Panc1 (cell line): Measurements from ENCODE around the gene PRRT1. TPM values are rescaled to one million over a fixed set of nuclear protein-coding genes. Genes with fewer than 3 reads are reported as not detected.
A peak's percentile ranks its signal among the peaks of the same experiment; 100 is the strongest.

ENCODE experiments used
- ATAC-seq: fragments of 200-7000 bp; cut with Tn5 transposase; 2 replicates; pipeline ENCODE4 v1.9.1; 2020; ENCODE audit warnings: mild to moderate bottlenecking, moderate library complexity
- BruUV-seq: library from RNA; stranded (reverse); fragments of 400-500 nt; replicated peaks from 2 replicates; lab custom pipeline; 2021; lab: Mats Ljungman, UMichigan
- CTCF ChIA-PET: fragments of 300-600 bp; sonication (Branson Sonifier 250); formaldehyde crosslinking; loops from one replicate; lab custom pipeline; 2022; ENCODE audit warnings: antibody characterized with exemption; lab: Charles Lee
- POLR2A ChIA-PET: fragments of 300-600 bp; sonication (Branson Sonifier 250); formaldehyde crosslinking; loops from one replicate; lab custom pipeline; 2022; ENCODE audit warnings: antibody characterized with exemption; lab: Charles Lee
- DNase-seq: peaks from one replicate; pipeline ENCODE4 v3.0.0-alpha.2; 2010; ENCODE audit warnings: low read depth, low spot score
- H3K27ac ChIP-seq: 2 replicates; pipeline ENCODE4 v1.5.1; 2011; ENCODE audit warnings: mild to moderate bottlenecking, low read length, inconsistent platforms
- H3K27me3 ChIP-seq: fragments of 200-500 bp; sonication (Bioruptor generic); 2 replicates; pipeline ENCODE4 v1.6.0; 2014; ENCODE audit warnings: low read length, inconsistent platforms; ENCODE audit not compliant: control insufficient read depth, insufficient read depth
- H3K36me3 ChIP-seq: fragments of 200-500 bp; sonication (Bioruptor generic); 2 replicates; pipeline ENCODE4 v1.5.1; 2014; ENCODE audit warnings: inconsistent platforms, mild to moderate bottlenecking, low read length, moderate library complexity; ENCODE audit not compliant: control insufficient read depth, insufficient read depth
- H3K4me1 ChIP-seq: 2 replicates; pipeline ENCODE4 v1.5.1; 2011; ENCODE audit warnings: inconsistent platforms, mild to moderate bottlenecking, low read length, moderate library complexity; ENCODE audit not compliant: control insufficient read depth, insufficient read depth
- H3K4me3 ChIP-seq, 2 experiments: 2 replicates each; pipeline ENCODE4 v1.5.1; 2011 to 2012; ENCODE audit warnings: low read depth in 2 of 2, low read length in 2 of 2, mild to moderate bottlenecking in 2 of 2, inconsistent platforms in 1 of 2, moderate library complexity in 1 of 2
- H3K9me3 ChIP-seq: fragments of 200-500 bp; sonication (Bioruptor generic); 2 replicates; pipeline ENCODE4 v1.5.1; 2014; ENCODE audit warnings: low read depth, mild to moderate bottlenecking, inconsistent platforms, low read length, moderate library complexity; ENCODE audit not compliant: control insufficient read depth, insufficient read depth
- POLR2AphosphoS5 ChIP-seq: IDR thresholded peaks from 2 replicates; pipeline ENCODE4 v1.6.1; 2012; ENCODE audit warnings: mild to moderate bottlenecking, low read depth, low read length, moderate library complexity
- REST ChIP-seq, 2 experiments: IDR thresholded peaks; 2 replicates each; pipeline ENCODE4 v1.6.1; 2011 to 2012; ENCODE audit warnings: low read depth in 2 of 2, control low read depth in 1 of 2, low read length in 1 of 2, mild to moderate bottlenecking in 1 of 2, moderate library complexity in 1 of 2; ENCODE audit not compliant: insufficient read depth in 1 of 2
- SIN3A ChIP-seq: IDR thresholded peaks from 2 replicates; pipeline ENCODE4 v1.6.1; 2012; ENCODE audit warnings: low read depth, mild to moderate bottlenecking, low read length, moderate library complexity, borderline replicate concordance; ENCODE audit not compliant: insufficient read depth
- TCF7L2 ChIP-seq: IDR thresholded peaks from 2 replicates; pipeline ENCODE4 v1.6.1; 2011; ENCODE audit warnings: mild to moderate bottlenecking, low read depth, low read length, inconsistent platforms
- in situ Hi-C: cut with HindIII; loops from 2 replicates; pipeline ENCODE4 v1.10.0; 2016; ENCODE audit warnings: low sequenced_read_pairs, low pct_unique_long_range_greater_than_20kb
- intact Hi-C: fragments of 100-400 bp; cut with micrococcal nuclease; formaldehyde crosslinking; loops from one replicate; pipeline ENCODE4 v1.10.0; 2022; ENCODE audit not compliant: unreplicated experiment
- total RNA-seq: library from RNA; stranded (reverse); gene quantifications from one replicate; pipeline ENCODE4 v1.2.1, GENCODE V29; 2021; ENCODE audit not compliant: unreplicated experiment
- TF ChIP-seq, protein P1 (sequence below): fragments of 450-650 bp; IDR thresholded peaks from 2 replicates; pipeline ENCODE4 v1.5.1; 2017; ENCODE audit warnings: mild to moderate bottlenecking

Gene PRRT1
- total RNA-seq, 1 experiment from 2014 or later = 1.3 TPM

- H3K36me3 ChIP-seq = no peaks in the 10 kb centered on the region
- BruUV-seq = no TSS peak
- in situ Hi-C loops = no loop called here
Observed at GRCh38 chr6:32107406-32107805, 44.3 kb downstream of the PRRT1 start.

GRCh38 chr6:32105433-32105832, 46.3 kb downstream of the PRRT1 start:
- Histone ChIP-seq H3K4me1 (peaks cover 4% of the 10 kb centered on the region; the same call in 1 of the 2 replicates), H3K9me3 (no peaks in the 10 kb centered on the region), H3K27me3 (peaks cover 6% of the 10 kb centered on the region; the same call in 1 of the 2 replicates), H3K4me3 (no peak overlapping the region), H3K27ac (no peak overlapping the region), H3K36me3 (no peaks in the 10 kb centered on the region)
- CTCF ChIA-PET = no interaction called here
- BruUV-seq = no TSS peak
- DNase-seq = no peak
- intact Hi-C loops = no loop called here
- in situ Hi-C loops = no loop called here
- TF ChIP-seq REST (IDR thresholded peaks at IDR 0.05; ENCODE audit: insufficient read depth in 1 of 2, low read depth in 2 of 2, low read length in 1 of 2) (peak; percentile 93 to 95), SIN3A (no peak)
- POLR2A ChIA-PET = no interaction called here
- no peak for ATAC-seq

More at GRCh38 chr6:32107406-32107805, 44.3 kb downstream of the PRRT1 start:
- H3K4me1 ChIP-seq = peaks cover 4% of the 10 kb centered on the region; the same call in 1 of the 2 replicates
- no peaks in the 10 kb centered on the region for H3K9me3 ChIP-seq
- no peak overlapping the region for H3K27ac ChIP-seq
- intact Hi-C loops = no loop called here
- no peak overlapping the region for H3K4me3 ChIP-seq
- H3K27me3 ChIP-seq = peaks cover 6% of the 10 kb centered on the region; the same call in 1 of the 2 replicates
- CTCF ChIA-PET = no interaction called here
- no peak for DNase-seq
- POLR2A ChIA-PET = no interaction called here
- TF ChIP-seq, protein P1, sequence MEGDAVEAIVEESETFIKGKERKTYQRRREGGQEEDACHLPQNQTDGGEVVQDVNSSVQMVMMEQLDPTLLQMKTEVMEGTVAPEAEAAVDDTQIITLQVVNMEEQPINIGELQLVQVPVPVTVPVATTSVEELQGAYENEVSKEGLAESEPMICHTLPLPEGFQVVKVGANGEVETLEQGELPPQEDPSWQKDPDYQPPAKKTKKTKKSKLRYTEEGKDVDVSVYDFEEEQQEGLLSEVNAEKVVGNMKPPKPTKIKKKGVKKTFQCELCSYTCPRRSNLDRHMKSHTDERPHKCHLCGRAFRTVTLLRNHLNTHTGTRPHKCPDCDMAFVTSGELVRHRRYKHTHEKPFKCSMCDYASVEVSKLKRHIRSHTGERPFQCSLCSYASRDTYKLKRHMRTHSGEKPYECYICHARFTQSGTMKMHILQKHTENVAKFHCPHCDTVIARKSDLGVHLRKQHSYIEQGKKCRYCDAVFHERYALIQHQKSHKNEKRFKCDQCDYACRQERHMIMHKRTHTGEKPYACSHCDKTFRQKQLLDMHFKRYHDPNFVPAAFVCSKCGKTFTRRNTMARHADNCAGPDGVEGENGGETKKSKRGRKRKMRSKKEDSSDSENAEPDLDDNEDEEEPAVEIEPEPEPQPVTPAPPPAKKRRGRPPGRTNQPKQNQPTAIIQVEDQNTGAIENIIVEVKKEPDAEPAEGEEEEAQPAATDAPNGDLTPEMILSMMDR = no peak
- no peak for TF ChIP-seq REST (IDR thresholded peaks at IDR 0.05; ENCODE audit: insufficient read depth in 1 of 2, low read depth in 2 of 2, low read length in 1 of 2)
- no peak for TF ChIP-seq SIN3A
- TF ChIP-seq TCF7L2 = no peak
- TF ChIP-seq POLR2AphosphoS5 = no peak
- ATAC-seq = no peak
